SK-N-SH treated with all-trans-retinoic acid at 6 μM for 48 hours (cell line): Measurements from ENCODE around the gene EPHB3.

Experiments used
- ESRRG ChIP-seq: fragments of 250-450 bp; sonication (Bioruptor Pico); IDR thresholded peaks from 2 replicates; pipeline ENCODE4 v1.6.1; 2021; ENCODE audit warnings: mild to moderate bottlenecking
- OSR1 ChIP-seq: fragments of 250-450 bp; sonication (Bioruptor Pico); IDR thresholded peaks from 2 replicates; pipeline ENCODE4 v1.8.0; 2022; ENCODE audit warnings: moderate library complexity, mild to moderate bottlenecking, inconsistent platforms
- PATZ1 ChIP-seq: fragments of 250-450 bp; sonication (Bioruptor Pico); IDR thresholded peaks from 2 replicates; pipeline ENCODE4 v1.8.0; 2020; ENCODE audit warnings: mild to moderate bottlenecking, moderate library complexity, borderline replicate concordance
- PPARA ChIP-seq: fragments of 250-450 bp; sonication (Bioruptor Pico); IDR thresholded peaks from 2 replicates; pipeline ENCODE4 v1.5.0; 2020; ENCODE audit warnings: mild to moderate bottlenecking, borderline replicate concordance
- SNAI2 ChIP-seq: fragments of 250-450 bp; sonication (Bioruptor Pico); IDR thresholded peaks from 2 replicates; pipeline ENCODE4 v1.5.0; 2020; ENCODE audit warnings: mild to moderate bottlenecking, moderate library complexity
- TOX ChIP-seq: fragments of 250-450 bp; sonication (Bioruptor Pico); IDR thresholded peaks from 2 replicates; pipeline ENCODE4 v1.8.0; 2021; ENCODE audit warnings: mild to moderate bottlenecking, moderate library complexity, borderline replicate concordance
- ZFP3 ChIP-seq: fragments of 250-450 bp; sonication (Bioruptor Pico); IDR thresholded peaks from 2 replicates; pipeline ENCODE4 v1.5.0; 2020; ENCODE audit warnings: mild to moderate bottlenecking, moderate library complexity
- ZNF70 ChIP-seq: fragments of 450-650 bp; formaldehyde crosslinking; IDR thresholded peaks from 2 replicates; pipeline ENCODE4 v1.5.0; 2020; ENCODE audit warnings: mild to moderate bottlenecking, moderate library complexity

- TF ChIP-seq ZFP3 (no peak), OSR1 (CRISPR knock-in tag) (no peak), TOX (CRISPR knock-in tag) (no peak), SNAI2 (CRISPR knock-in tag) (no peak), ZNF70 (CRISPR knock-in tag) (no peak), PATZ1 (CRISPR knock-in tag) (no peak), ESRRG (CRISPR knock-in tag) (no peak), PPARA (no peak)
Measured at GRCh38 chr3:184545769-184546168, 15.8 kb upstream of the EPHB3 start.
